Upper lobe of right lung (tissue), 1 donor: ENCODE measurements around the gene CEP70. TPM values are rescaled to one million over a fixed set of nuclear protein-coding genes. Genes with fewer than 3 reads are reported as not detected.

ENCODE experiments used
- ATAC-seq: fragments of 200-7000 bp; cut with Tn5 transposase; one replicate; pipeline ENCODE4 v1.9.1; 2020; ENCODE audit warnings: mild to moderate bottlenecking, moderate library complexity
- DNase-seq: peaks from one replicate; pipeline ENCODE4 v3.0.0-alpha.2; 2020
- H3K27ac ChIP-seq: fragments of 200-600 bp; one replicate; pipeline ENCODE4 v1.8.0; 2022
- H3K27me3 ChIP-seq: fragments of 200-600 bp; one replicate; pipeline ENCODE4 v1.8.0; 2022; ENCODE audit warnings: mild to moderate bottlenecking
- H3K36me3 ChIP-seq: fragments of 200-600 bp; one replicate; pipeline ENCODE4 v1.8.0; 2022
- H3K4me1 ChIP-seq: fragments of 200-600 bp; one replicate; pipeline ENCODE4 v1.8.0; 2022
- H3K4me3 ChIP-seq: fragments of 200-600 bp; one replicate; pipeline ENCODE4 v1.8.0; 2022; ENCODE audit warnings: mild to moderate bottlenecking
- H3K9me3 ChIP-seq: fragments of 200-600 bp; one replicate; pipeline ENCODE4 v1.8.0; 2022
- intact Hi-C: fragments of 100-400 bp; cut with DNase I; formaldehyde crosslinking; loops from one replicate; pipeline ENCODE4 v1.11.0; 2022
- total RNA-seq: library from RNA; stranded (reverse); fragmentation: NEBNext Ultra II Directional; extraction: Animal tissue kit (Norgen Biotek cat#: 25700); gene quantifications from one replicate; pipeline ENCODE4 v1.2.1, GENCODE V29; 2021
- TF ChIP-seq, protein P1 (sequence below): fragments of 200-600 bp; IDR thresholded peaks from one replicate; pipeline ENCODE4 v1.8.0; 2022; ENCODE audit warnings: antibody characterized with exemption
- donor health status: DM: no; HTN: yes; CAD: no; lungs with severe emphysema.

Gene CEP70
- total RNA-seq, 1 donor from 2014 or later = 46.3 TPM

DNA sequence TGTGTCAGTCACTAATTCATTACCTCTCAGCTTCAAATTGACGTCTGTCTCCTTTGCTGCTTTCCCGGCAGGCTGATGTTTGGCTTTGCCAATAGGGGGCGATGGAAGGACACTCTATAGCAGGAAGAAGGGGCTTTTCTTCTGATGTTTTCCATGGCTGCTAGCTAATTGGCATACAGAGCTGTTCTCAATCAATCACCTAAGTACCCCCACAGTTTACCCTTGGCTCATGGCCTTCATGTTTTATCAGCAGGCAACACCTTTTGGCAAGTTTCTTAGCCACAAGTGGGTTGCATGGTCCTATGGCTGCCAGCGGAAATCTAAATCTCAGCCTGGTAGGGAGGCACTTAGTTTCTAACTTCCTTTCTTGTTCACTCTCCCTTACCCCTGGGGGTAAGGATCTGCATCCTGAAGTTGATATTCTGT lies 114.6 kb downstream of the CEP70 start:
- no peak overlapping the region for H3K27ac ChIP-seq
- H3K9me3 ChIP-seq = no peaks in the 10 kb centered on the region
- intact Hi-C loops = no loop called here
- H3K27me3 ChIP-seq = no peaks in the 10 kb centered on the region
- H3K4me1 ChIP-seq = no peaks in the 10 kb centered on the region
- TF ChIP-seq, protein P1, sequence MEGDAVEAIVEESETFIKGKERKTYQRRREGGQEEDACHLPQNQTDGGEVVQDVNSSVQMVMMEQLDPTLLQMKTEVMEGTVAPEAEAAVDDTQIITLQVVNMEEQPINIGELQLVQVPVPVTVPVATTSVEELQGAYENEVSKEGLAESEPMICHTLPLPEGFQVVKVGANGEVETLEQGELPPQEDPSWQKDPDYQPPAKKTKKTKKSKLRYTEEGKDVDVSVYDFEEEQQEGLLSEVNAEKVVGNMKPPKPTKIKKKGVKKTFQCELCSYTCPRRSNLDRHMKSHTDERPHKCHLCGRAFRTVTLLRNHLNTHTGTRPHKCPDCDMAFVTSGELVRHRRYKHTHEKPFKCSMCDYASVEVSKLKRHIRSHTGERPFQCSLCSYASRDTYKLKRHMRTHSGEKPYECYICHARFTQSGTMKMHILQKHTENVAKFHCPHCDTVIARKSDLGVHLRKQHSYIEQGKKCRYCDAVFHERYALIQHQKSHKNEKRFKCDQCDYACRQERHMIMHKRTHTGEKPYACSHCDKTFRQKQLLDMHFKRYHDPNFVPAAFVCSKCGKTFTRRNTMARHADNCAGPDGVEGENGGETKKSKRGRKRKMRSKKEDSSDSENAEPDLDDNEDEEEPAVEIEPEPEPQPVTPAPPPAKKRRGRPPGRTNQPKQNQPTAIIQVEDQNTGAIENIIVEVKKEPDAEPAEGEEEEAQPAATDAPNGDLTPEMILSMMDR = peak; percentile 63
- peak; percentile 67 for ATAC-seq
- no peak overlapping the region for H3K4me3 ChIP-seq
- no peaks in the 10 kb centered on the region for H3K36me3 ChIP-seq
- no peak for DNase-seq

GRCh38 chr3:138477801-138478200 lies 116.3 kb downstream of the CEP70 start:
- H3K27ac ChIP-seq = peak overlapping the region; percentile 3

GRCh38 chr3:138477120-138477519 lies 116.9 kb downstream of the CEP70 start:
- H3K27ac ChIP-seq = peak overlapping the region; percentile 3
- DNase-seq (peak; percentile 56), ATAC-seq (peak; percentile 58)
- no peaks in the 10 kb centered on the region for H3K36me3 ChIP-seq
- no peak overlapping the region for H3K4me3 ChIP-seq
- no peaks in the 10 kb centered on the region for H3K27me3 ChIP-seq
- TF ChIP-seq, protein P1 = no peak
- intact Hi-C loops = no loop called here
- H3K4me1 ChIP-seq = no peaks in the 10 kb centered on the region
- no peaks in the 10 kb centered on the region for H3K9me3 ChIP-seq

More at GRCh38 chr3:138477801-138478200, 116.3 kb downstream of the CEP70 start:
- H3K36me3 ChIP-seq = no peaks in the 10 kb centered on the region
- no peaks in the 10 kb centered on the region for H3K9me3 ChIP-seq
- ATAC-seq (no peak), DNase-seq (no peak)
- H3K27me3 ChIP-seq = no peaks in the 10 kb centered on the region
- no peaks in the 10 kb centered on the region for H3K4me1 ChIP-seq
- intact Hi-C loops = no loop called here
- H3K4me3 ChIP-seq = no peak overlapping the region
- TF ChIP-seq, protein P1 = no peak

DNA sequence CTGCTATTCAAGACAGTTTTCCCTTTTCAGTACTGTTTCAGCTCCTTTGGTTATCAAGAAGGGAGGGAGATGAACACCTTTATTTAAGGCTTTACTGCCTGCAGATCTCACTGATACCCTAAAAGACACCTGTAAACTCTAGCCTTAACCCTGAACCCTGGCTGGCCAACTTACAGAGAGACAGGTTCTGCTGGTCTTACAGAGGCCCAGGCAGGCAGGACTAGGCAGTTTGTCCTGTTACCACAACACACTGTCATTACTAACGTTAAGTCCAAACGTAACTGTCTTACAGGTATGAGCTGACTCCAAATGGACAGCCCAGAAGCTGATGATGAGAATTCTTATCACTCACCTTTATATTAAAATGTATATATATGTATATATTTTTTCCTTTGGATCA lies 117.5 kb downstream of the CEP70 start:
- Histone ChIP-seq H3K27me3 (no peaks in the 10 kb centered on the region), H3K9me3 (no peaks in the 10 kb centered on the region), H3K27ac (no peak overlapping the region), H3K4me3 (no peak overlapping the region), H3K36me3 (no peaks in the 10 kb centered on the region), H3K4me1 (no peaks in the 10 kb centered on the region)
- intact Hi-C loops = no loop called here
- peak; percentile 6 for ATAC-seq
- TF ChIP-seq, protein P1 = no peak
- no peak for DNase-seq

GRCh38 chr3:138474163-138474562 lies 119.9 kb downstream of the CEP70 start:
- peak; percentile 89 for DNase-seq
- no peaks in the 10 kb centered on the region for H3K27me3 ChIP-seq

More at GRCh38 chr3:138474163-138474562, 119.9 kb downstream of the CEP70 start:
- H3K27ac ChIP-seq = no peak overlapping the region
- H3K4me1 ChIP-seq = peaks cover 9% of the 10 kb centered on the region
- intact Hi-C loops = no loop called here
- H3K36me3 ChIP-seq = no peaks in the 10 kb centered on the region
- TF ChIP-seq, protein P1 = no peak
- ATAC-seq = peak; percentile 70
- H3K9me3 ChIP-seq = no peaks in the 10 kb centered on the region
- no peak overlapping the region for H3K4me3 ChIP-seq
